HepG2 (cell line): ENCODE data around the gene LASP1. TPM values are rescaled to one million over a fixed set of nuclear protein-coding genes. Genes with fewer than 3 reads are reported as not detected.

Experiments used
- GATAD2A ChIP-seq: IDR thresholded peaks from 2 replicates; pipeline ENCODE4 v1.6.1; 2016
- HNF4G ChIP-seq, 2 experiments: sonication (generic) in 1 of 2; formaldehyde crosslinking in 1 of 2; IDR thresholded peaks; 2 replicates each; pipeline versions ENCODE4 v1.4.0 to v1.6.1; 2011 to 2020; ENCODE audit warnings: borderline replicate concordance in 2 of 2, low read depth in 2 of 2, mild to moderate bottlenecking in 2 of 2, low read length in 1 of 2, missing genetic modification reagents in 1 of 2, moderate library complexity in 1 of 2
- NFYC ChIP-seq: IDR thresholded peaks from 2 replicates; pipeline ENCODE4 v1.6.1; 2016; ENCODE audit warnings: missing genetic modification reagents, missing compliant biosample characterization
- NR2F1 ChIP-seq, 2 experiments: fragments of 450-650 bp in 1 of 2; formaldehyde crosslinking in 1 of 2; IDR thresholded peaks; 2 replicates each; pipeline versions ENCODE4 v1.5.0 to v1.6.1; 2016 to 2020; ENCODE audit warnings: mild to moderate bottlenecking in 1 of 2, missing compliant biosample characterization in 1 of 2, missing genetic modification reagents in 1 of 2, moderate library complexity in 1 of 2
- RAD51 ChIP-seq: fragments of 450-650 bp; IDR thresholded peaks from 2 replicates; pipeline ENCODE4 v1.6.1; 2016; ENCODE audit warnings: borderline replicate concordance
- RFXAP ChIP-seq: sonication (generic); formaldehyde crosslinking; IDR thresholded peaks from 2 replicates; pipeline ENCODE4 v1.4.0; 2020; ENCODE audit warnings: missing genetic modification reagents, borderline replicate concordance
- SMAD9 ChIP-seq: sonication (generic); formaldehyde crosslinking; IDR thresholded peaks from 2 replicates; pipeline ENCODE4 v1.5.1; 2020; ENCODE audit warnings: mild to moderate bottlenecking, missing genetic modification reagents
- SP140L ChIP-seq: sonication (generic); formaldehyde crosslinking; IDR thresholded peaks from 2 replicates; pipeline ENCODE4 v1.4.0; 2020; ENCODE audit warnings: missing genetic modification reagents, borderline replicate concordance
- TSC22D2 ChIP-seq: sonication (generic); formaldehyde crosslinking; IDR thresholded peaks from 2 replicates; pipeline ENCODE4 v1.5.1; 2020; ENCODE audit warnings: missing genetic modification reagents, mild to moderate bottlenecking, borderline replicate concordance
- ZBTB38 ChIP-seq: sonication (generic); formaldehyde crosslinking; IDR thresholded peaks from 2 replicates; pipeline ENCODE4 v1.5.1; 2020; ENCODE audit warnings: mild to moderate bottlenecking, missing genetic modification reagents
- ZFAT ChIP-seq: sonication (generic); formaldehyde crosslinking; conservative IDR thresholded peaks from 2 replicates; pipeline ENCODE4 v1.8.1; 2023; ENCODE audit warnings: missing genetic modification reagents, inconsistent platforms
- ZFP37 ChIP-seq: sonication (generic); formaldehyde crosslinking; IDR thresholded peaks from 2 replicates; pipeline ENCODE4 v1.4.0; 2020; ENCODE audit warnings: missing genetic modification reagents, borderline replicate concordance
- ZFP82 ChIP-seq: sonication (generic); formaldehyde crosslinking; IDR thresholded peaks from 2 replicates; pipeline ENCODE4 v1.5.1; 2020; ENCODE audit warnings: mild to moderate bottlenecking, missing genetic modification reagents, borderline replicate concordance
- ZFYVE20 ChIP-seq: sonication (generic); formaldehyde crosslinking; IDR thresholded peaks from 2 replicates; pipeline ENCODE4 v1.8.0; 2023; ENCODE audit warnings: low read depth, mild to moderate bottlenecking, moderate library complexity, missing genetic modification reagents, borderline replicate concordance
- ZKSCAN5 ChIP-seq: sonication (generic); formaldehyde crosslinking; IDR thresholded peaks from 2 replicates; pipeline ENCODE4 v1.5.1; 2020; ENCODE audit warnings: mild to moderate bottlenecking, missing genetic modification reagents
- ZNF296 ChIP-seq: sonication (generic); formaldehyde crosslinking; conservative IDR thresholded peaks from 2 replicates; pipeline ENCODE4 v1.5.0; 2020; ENCODE audit warnings: mild to moderate bottlenecking, missing genetic modification reagents
- ZNF407 ChIP-seq: sonication (generic); formaldehyde crosslinking; IDR thresholded peaks from one replicate; pipeline ENCODE4 v1.5.1; 2020; ENCODE audit warnings: mild to moderate bottlenecking, missing genetic modification reagents; ENCODE audit errors: not compliant biosample characterization
- ZNF430 ChIP-seq: sonication (generic); formaldehyde crosslinking; IDR thresholded peaks from 2 replicates; pipeline ENCODE4 v1.9.0; 2021; ENCODE audit warnings: mild to moderate bottlenecking, missing genetic modification reagents
- ZNF44 ChIP-seq: sonication (generic); formaldehyde crosslinking; IDR thresholded peaks from 2 replicates; pipeline ENCODE4 v1.5.1; 2020; ENCODE audit warnings: mild to moderate bottlenecking, missing genetic modification reagents
- ZNF768 ChIP-seq: sonication (generic); formaldehyde crosslinking; IDR thresholded peaks from 2 replicates; pipeline ENCODE4 v1.4.0; 2020; ENCODE audit warnings: missing genetic modification reagents
- ZNF790 ChIP-seq: sonication (generic); formaldehyde crosslinking; IDR thresholded peaks from 2 replicates; pipeline ENCODE4 v1.8.0; 2022; ENCODE audit warnings: missing genetic modification reagents, mild to moderate bottlenecking, borderline replicate concordance
- ZNF891 ChIP-seq: sonication (generic); formaldehyde crosslinking; IDR thresholded peaks from 2 replicates; pipeline ENCODE4 v1.5.0; 2020; ENCODE audit warnings: mild to moderate bottlenecking, missing genetic modification reagents
- polyA plus RNA-seq, 8 experiments: library from polyadenylated mRNA; depleted of rRNA in 3 of 8; stranded (reverse) in 7 of 8; unstranded in 1 of 8; fragments of >200 nt; fragmentation: Illumina TruSeq in 4 of 8; extraction: Trizol in 4 of 8; gene quantifications; 2 replicates each; pipeline versions ENCODE4 v1.2.1 to v1.2.3, GENCODE V29; 2011 to 2016; ENCODE audit warnings: low read depth in 4 of 8, missing spikeins in 1 of 8, mixed read lengths in 1 of 8; ENCODE audit not compliant: insufficient read depth in 1 of 8
- total RNA-seq, 5 experiments: library from RNA; depleted of rRNA; stranded (reverse); fragments of >200 nt; fragmentation: Illumina TruSeq; extraction: Trizol; gene quantifications; 2 replicates each; pipeline ENCODE4 v1.2.3, GENCODE V29; 2016; ENCODE audit warnings: low read depth in 1 of 5

The LASP1 gene
- total and polyA plus RNA-seq, 2 of the 13 experiments (the other 11 are each of a cell fraction or from before 2014, with no cell fraction given), result 70.1 to 97.0 TPM

- no peak for TF ChIP-seq ZBTB38 (CRISPR knock-in tag)
- TF ChIP-seq ZFYVE20 (CRISPR knock-in tag), result no peak
- TF ChIP-seq TSC22D2 (CRISPR knock-in tag), result no peak
- no peak for TF ChIP-seq ZKSCAN5
- no peak for TF ChIP-seq SMAD9 (CRISPR knock-in tag)
- peak; percentile 97 for TF ChIP-seq GATAD2A (CRISPR knock-in tag)
- peak; percentile 83; the same call in 1 of the 2 replicates for TF ChIP-seq RFXAP (CRISPR knock-in tag)
- no peak for TF ChIP-seq ZNF790 (CRISPR knock-in tag)
- peak; percentile 98 for TF ChIP-seq HNF4G (IDR thresholded peaks at IDR 0.05; ENCODE audit: borderline replicate concordance, low read depth, low read length)
- peak; percentile 95 for TF ChIP-seq HNF4G (CRISPR knock-in tag; IDR thresholded peaks at IDR 0.05; ENCODE audit: borderline replicate concordance, low read depth)
- TF ChIP-seq ZNF44 (CRISPR knock-in tag), result peak; percentile 60; the same call in 1 of the 2 replicates
- no peak for TF ChIP-seq ZNF768 (CRISPR knock-in tag)
- no peak for TF ChIP-seq RAD51
- peak; percentile 25; the same call in 1 of the 2 replicates for TF ChIP-seq ZNF891 (CRISPR knock-in tag)
- no peak for TF ChIP-seq SP140L (CRISPR knock-in tag)
- TF ChIP-seq ZFAT, result no peak
- TF ChIP-seq ZNF430 (CRISPR knock-in tag), result no peak; the same call in 1 of the 2 replicates
- no peak; the same call in none of the 2 replicates for TF ChIP-seq NFYC (CRISPR knock-in tag)
- no peak for TF ChIP-seq ZFP37 (CRISPR knock-in tag)
- peak; percentile 98 for TF ChIP-seq NR2F1 (CRISPR knock-in tag; IDR thresholded peaks at IDR 0.05)
- TF ChIP-seq ZFP82, result peak; percentile 39; the same call in 1 of the 2 replicates
- TF ChIP-seq ZNF407, result no peak
- peak; percentile 73; the same call in 1 of the 2 replicates for TF ChIP-seq ZNF296 (CRISPR knock-in tag)
Measured at GRCh38 chr17:38871247-38872015, 1.6 kb downstream of the LASP1 start (continued).
